GM18505 (cell line): ENCODE results near the gene HID1.
"Not testable (repeated sequence)": the region's sequence is repeated elsewhere in the genome, so short reads cannot be mapped to it uniquely, and the experiment has no call there.

Experiments
- ATAC-seq: cut with Tn5 transposase; IDR thresholded peaks from one replicate; pipeline ENCODE4 v1.9.1; 2021; ENCODE audit not compliant: unreplicated experiment
- POLR2A ChIP-seq: IDR thresholded peaks from 4 replicates; pipeline ENCODE4 v1.6.1; 2011; ENCODE audit warnings: borderline replicate concordance; ENCODE audit not compliant: insufficient read depth, insufficient read length; ENCODE audit errors: extremely low read depth

The HID1 gene

DNA sequence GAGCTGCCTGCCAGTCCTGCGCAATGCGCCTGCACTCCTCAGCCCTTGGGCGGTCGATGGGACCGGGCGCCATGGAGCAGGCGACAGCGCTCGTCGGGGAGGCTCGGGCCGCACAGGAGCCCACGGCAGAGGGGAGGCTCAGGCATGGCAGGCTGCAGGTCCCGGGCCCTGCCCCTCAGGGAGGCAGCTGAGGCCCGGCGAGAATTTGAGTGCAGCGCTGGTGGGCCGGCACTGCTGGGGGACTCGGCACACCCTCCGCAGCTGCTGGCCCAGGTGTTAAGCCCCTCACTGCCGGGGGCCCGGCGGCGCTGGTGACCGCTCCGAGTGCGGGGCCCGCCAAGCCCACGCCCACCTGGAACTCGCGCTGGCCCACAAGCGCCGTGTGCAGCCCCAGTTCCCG, 65.5 kb downstream of the HID1 start:
- no peak for ATAC-seq
- TF ChIP-seq POLR2A, result no peak

DNA sequence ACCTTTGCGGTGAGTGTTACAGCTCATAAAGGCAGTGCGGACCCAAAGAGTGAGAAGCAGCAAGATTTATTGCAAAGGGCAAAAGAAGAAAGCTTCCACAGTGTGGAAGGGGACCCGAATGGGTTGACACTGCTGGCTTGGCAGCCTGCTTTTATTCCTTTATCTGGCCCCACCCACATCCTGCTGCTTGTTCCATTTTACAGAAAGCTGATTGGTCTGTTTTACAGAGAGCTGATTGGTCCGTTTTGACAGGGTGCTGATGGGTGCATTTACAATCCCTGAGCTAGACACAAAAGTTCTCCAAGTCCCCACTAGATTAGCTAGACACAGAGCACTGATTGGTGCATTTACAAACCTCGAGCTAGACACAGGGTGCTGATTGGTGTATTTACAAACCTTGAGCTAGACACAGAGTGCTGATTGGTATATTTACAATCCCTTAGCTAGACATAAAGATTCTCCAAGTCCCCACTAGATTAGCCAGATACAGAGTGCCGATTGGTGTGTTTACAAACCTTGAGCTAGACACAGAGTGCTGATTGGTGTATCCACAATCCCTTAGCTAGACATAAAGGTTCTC, 66.3 kb downstream of the HID1 start:
- not testable (repeated sequence) for ATAC-seq

DNA sequence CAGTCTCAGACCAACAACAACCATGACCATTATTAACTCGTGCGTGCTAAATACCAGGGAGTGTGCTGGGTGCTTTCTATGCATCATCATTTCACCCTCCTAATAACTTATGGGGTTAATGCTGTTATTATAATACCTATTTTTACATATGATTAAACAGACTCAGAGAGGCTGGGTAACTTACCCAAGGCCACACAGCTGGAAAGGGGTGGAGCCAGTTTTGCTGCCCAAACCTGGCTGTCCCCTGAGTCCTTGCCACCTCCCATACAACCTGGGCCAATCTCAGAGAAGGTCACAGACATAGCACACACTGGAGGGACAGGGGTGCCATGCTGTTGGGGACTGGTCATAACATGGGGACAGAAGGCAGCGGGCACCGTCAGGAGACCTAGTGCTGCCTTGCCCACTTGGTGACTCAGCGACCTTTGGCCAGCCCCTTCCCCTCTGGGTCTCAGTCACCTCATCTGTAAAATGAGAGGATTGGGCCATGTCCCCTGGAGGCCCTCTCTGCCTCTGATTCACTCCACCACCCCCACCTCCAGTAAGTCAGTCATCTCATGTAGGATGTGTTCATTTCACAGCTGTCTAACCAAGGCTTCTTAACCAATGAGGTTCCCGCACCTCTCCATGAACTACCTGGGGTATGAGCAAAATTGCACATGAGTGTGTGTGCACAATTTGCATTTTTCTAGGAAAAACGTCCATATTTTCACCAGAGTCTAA, 67.7 kb downstream of the HID1 start:
- TF ChIP-seq POLR2A, result no peak
- no peak for ATAC-seq

DNA sequence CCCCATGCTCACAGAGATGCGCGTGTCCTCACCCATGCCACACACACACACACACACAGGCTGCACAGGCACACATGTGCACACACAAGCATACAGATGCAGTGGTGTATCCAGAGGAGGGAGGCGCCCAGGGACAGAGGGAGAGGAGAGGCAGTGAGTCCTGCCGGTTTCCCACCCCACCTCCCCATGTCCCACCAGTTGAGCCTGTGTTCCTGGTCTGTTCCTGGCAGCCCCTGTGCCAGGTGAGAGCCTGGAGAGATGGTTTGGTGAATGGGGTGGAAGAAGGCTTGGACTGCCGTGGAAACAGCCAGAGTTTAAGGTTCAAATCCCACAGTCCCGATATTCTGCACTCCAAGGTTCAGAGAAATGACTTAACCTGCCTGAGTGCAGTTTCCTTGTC, 68.9 kb downstream of the HID1 start:
- no peak for TF ChIP-seq POLR2A

DNA sequence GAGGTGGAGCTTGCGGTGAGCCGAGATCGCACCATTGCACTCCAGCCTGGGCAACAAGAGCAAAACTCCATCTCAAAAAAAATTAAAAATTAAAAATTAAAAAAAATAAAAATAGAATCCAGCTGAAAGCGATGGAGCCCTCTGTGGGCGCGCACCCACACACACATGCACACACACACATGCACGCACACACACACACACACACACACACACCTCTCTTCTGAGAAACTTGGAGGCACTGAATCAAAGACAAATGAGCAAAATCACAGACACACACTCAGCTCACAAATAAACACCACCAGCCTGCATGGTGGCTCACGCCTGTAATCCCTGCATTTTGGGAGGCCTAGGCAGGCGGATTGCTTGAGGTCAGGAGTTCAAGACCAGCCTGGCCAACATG, 69.5 kb downstream of the HID1 start:
- TF ChIP-seq POLR2A, result no peak
- no peak for ATAC-seq

More for the DNA sequence above, 68.9 kb downstream of the HID1 start:
- no peak for ATAC-seq

DNA sequence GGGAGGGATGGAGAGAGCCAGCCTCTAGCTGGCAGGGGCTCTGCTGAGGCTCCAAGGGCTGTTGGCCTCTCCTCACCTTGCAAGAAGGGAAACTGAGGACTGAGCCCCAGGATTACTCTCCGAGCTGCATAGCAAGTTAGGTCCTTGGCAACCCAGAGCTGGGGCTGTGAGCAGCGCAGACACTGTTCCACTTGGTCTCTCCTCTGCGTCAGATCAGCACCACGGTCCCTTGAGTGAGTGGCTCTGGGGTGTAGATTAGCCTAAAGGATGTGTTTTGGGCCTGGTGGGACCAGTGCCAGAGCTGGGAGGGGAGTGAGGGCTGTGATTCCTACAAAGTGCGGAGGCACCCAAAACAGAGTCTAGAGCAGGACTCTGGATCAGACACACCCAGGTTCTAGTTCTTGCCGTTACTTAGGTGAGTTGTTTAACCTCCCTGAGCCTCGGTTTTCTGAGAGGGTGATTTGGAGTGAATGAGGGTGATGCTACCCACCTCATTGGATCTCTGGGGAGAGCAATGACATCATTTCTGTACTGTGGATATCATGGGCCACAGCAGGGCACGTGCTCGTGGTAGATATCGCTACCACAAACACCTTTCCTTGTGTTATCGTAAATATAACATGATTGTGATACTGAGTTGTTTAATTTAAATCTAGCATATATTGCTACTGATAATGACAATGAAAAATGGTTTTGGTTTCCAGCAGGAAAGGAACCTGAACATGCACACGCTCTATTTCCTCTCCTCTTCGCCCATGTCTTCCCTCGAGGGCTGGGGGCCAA, 71.0 kb downstream of the HID1 start:
- ATAC-seq, result no peak
- no peak for TF ChIP-seq POLR2A
